Measurements from ENCODE around the gene HSFX4. TPM values are rescaled to one million over a fixed set of nuclear protein-coding genes. Genes with fewer than 3 reads are reported as not detected.

HSFX4 gene
- polyA plus RNA-seq, 2 of the 4 experiments (the other 2 are of a cell fraction): not detected

Other genes with a start within 250 kb of the HSFX4 start
- not detected in 2 replicates for gene MAGEA11, start 217.5 kb upstream of the HSFX4 start, polyA plus RNA-seq (2011; rRNA removed)
- gene MAGEA11, start 217.5 kb upstream of the HSFX4 start, polyA plus RNA-seq (2017; fragmentation: RNase III; extraction: RNeasy Plus Mini Kit Qiagen cat#74134 plus additional on column Dnase treatment): not detected in 3 replicates
- 0.44 and 0.49 TPM in 2 replicates for gene HSFX1, start 155.5 kb upstream of the HSFX4 start, polyA plus RNA-seq (2011; rRNA removed)
- 0.18 to 0.45 TPM (median 0.26 TPM) in 3 replicates for gene HSFX1, start 155.5 kb upstream of the HSFX4 start, polyA plus RNA-seq (2017; fragmentation: RNase III; extraction: RNeasy Plus Mini Kit Qiagen cat#74134 plus additional on column Dnase treatment)
- gene MAGEA9, start 147.6 kb upstream of the HSFX4 start, polyA plus RNA-seq (2011; rRNA removed): not detected in 2 replicates
- gene MAGEA9, start 147.6 kb upstream of the HSFX4 start, polyA plus RNA-seq (2017; fragmentation: RNase III; extraction: RNeasy Plus Mini Kit Qiagen cat#74134 plus additional on column Dnase treatment): not detected in 3 replicates
- gene MAGEA8, start 48.4 kb upstream of the HSFX4 start, polyA plus RNA-seq (2011; rRNA removed): not detected in 2 replicates
- not detected in 3 replicates for gene MAGEA8, start 48.4 kb upstream of the HSFX4 start, polyA plus RNA-seq (2017; fragmentation: RNase III; extraction: RNeasy Plus Mini Kit Qiagen cat#74134 plus additional on column Dnase treatment)
- 60.9 and 61.7 TPM in 2 replicates for gene EOLA2, start 8.9 kb downstream of the HSFX4 start, polyA plus RNA-seq (2011; rRNA removed)
- gene EOLA2, start 8.9 kb downstream of the HSFX4 start, polyA plus RNA-seq (2017; fragmentation: RNase III; extraction: RNeasy Plus Mini Kit Qiagen cat#74134 plus additional on column Dnase treatment): 34.0 to 37.7 TPM (median 34.5 TPM) in 3 replicates